COLO668 (cell line): ENCODE results near the gene FGF19.

ENCODE experiments used
- DNase-seq: peaks from one replicate; lab custom pipeline; 2025; ENCODE audit not compliant: unreplicated experiment; lab: John Stamatoyannopoulos, UW

Gene FGF19

DNA sequence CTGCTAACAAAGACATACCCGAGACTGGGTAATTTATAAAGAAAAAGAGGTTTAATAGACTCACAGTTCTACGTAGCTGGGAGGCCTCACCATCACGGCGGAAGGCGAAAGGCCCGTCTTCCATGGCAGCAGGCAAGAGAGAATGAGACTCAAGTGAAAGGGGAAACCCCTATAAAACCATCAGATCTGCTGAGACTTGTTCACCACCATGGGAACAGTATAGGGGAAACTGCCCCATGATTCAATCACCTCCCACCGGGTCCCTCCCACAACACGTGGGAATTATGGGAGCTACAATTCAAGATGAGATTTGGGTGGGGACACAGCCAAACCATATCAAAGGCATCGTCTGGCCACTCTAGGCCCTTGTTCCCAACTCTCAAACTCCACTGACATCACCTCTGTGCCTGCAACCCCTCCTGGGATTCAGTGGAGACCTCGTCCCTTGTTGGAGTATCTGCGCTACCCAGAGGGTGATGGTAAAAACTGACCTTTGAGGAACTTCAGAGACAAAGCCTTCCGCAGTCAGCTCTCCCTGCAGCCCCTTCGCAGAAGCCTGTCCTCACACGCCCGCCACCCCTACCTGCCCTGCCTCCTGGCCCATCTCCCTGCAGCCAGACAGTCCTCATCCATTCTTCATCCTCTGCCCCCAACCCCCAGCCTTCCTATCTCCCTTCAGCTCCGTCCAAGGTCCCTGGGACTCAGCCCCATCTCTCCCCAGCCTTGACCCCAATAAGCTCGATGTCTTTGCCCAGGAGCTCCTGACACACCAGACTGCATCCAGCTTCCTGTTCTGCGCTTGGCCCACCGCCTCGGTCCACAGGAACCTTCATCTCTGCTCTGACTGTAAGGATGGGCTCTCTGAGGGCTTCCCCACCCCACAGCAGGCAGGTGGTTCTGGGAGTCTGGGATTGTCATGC is 47.0 kb downstream of the FGF19 start:
- DNase-seq = no peak

- DNase-seq = no peak
Observed at GRCh38 chr11:69655479-69656428, 48.1 kb downstream of the FGF19 start.

- DNase-seq = peak; percentile 59
Observed at GRCh38 chr11:69654660-69655478, 49.0 kb downstream of the FGF19 start.

DNA sequence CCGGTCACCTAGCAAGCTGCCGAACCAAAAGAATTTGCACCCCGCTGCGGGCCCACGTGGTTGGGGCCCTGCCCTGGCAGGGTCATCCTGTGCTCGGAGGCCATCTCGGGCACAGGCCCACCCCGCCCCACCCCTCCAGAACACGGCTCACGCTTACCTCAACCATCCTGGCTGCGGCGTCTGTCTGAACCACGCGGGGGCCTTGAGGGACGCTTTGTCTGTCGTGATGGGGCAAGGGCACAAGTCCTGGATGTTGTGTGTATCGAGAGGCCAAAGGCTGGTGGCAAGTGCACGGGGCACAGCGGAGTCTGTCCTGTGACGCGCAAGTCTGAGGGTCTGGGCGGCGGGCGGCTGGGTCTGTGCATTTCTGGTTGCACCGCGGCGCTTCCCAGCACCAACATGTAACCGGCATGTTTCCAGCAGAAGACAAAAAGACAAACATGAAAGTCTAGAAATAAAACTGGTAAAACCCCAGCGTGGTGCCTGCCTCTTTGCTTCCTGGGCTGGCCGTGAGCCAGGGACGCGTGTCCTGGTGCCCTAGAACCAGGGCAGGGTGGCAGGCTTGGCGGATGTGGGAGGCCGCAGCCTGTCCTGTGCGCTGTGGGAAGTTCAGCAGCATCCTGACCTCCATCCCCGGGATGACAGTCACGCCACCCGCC is 49.7 kb downstream of the FGF19 start:
- peak; percentile 58 for DNase-seq

DNA sequence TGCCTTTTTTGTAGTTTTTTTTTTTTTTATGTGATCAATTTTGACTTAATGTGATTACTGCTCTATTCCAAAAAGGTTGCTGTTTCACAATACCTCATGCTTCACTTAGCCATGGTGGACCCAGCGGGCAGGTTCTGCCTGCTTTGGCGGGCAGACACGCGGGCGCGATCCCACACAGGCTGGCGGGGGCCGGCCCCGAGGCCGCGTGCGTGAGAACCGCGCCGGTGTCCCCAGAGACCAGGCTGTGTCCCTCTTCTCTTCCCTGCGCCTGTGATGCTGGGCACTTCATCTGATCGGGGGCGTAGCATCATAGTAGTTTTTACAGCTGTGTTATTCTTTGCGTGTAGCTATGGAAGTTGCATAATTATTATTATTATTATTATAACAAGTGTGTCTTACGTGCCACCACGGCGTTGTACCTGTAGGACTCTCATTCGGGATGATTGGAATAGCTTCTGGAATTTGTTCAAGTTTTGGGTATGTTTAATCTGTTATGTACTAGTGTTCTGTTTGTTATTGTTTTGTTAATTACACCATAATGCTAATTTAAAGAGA is 50.3 kb downstream of the FGF19 start:
- no peak for DNase-seq

- DNase-seq = no peak
Observed at GRCh38 chr11:69652999-69653398, 50.8 kb downstream of the FGF19 start.

DNA sequence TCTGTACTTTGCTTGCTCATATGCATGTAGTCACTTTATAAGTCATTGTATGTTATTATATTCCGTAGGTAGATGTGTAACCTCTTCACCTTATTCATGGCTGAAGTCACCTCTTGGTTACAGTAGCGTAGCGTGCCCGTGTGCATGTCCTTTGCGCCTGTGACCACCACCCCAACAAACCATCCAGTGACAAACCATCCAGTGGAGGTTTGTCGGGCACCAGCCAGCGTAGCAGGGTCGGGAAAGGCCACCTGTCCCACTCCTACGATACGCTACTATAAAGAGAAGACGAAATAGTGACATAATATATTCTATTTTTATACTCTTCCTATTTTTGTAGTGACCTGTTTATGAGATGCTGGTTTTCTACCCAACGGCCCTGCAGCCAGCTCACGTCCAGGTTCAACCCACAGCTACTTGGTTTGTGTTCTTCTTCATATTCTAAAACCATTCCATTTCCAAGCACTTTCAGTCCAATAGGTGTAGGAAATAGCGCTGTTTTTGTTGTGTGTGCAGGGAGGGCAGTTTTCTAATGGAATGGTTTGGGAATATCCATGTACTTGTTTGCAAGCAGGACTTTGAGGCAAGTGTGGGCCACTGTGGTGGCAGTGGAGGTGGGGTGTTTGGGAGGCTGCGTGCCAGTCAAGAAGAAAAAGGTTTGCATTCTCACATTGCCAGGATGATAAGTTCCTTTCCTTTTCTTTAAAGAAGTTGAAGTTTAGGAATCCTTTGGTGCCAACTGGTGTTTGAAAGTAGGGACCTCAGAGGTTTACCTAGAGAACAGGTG is 51.8 kb downstream of the FGF19 start:
- DNase-seq = no peak

DNA sequence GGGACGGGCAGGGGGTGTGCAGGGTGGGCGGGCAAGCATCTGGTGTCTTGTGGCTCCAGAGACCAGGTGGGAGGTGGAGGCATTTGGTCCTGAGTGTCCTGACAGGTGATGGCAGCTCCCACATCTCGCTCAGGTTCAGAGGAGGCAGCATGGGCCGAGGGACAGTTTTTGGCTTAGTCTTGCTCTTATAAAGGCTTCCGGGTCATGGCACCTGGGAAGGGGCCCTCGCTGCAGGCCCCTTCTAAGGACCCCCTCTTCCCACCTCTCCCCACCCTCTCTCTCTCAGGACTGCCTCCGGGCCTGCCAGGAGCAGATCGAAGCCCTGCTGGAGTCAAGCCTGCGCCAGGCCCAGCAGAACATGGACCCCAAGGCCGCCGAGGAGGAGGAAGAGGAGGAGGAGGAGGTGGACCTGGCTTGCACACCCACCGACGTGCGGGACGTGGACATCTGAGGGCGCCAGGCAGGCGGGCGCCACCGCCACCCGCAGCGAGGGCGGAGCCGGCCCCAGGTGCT is 52.9 kb downstream of the FGF19 start:
- DNase-seq = no peak

DNA sequence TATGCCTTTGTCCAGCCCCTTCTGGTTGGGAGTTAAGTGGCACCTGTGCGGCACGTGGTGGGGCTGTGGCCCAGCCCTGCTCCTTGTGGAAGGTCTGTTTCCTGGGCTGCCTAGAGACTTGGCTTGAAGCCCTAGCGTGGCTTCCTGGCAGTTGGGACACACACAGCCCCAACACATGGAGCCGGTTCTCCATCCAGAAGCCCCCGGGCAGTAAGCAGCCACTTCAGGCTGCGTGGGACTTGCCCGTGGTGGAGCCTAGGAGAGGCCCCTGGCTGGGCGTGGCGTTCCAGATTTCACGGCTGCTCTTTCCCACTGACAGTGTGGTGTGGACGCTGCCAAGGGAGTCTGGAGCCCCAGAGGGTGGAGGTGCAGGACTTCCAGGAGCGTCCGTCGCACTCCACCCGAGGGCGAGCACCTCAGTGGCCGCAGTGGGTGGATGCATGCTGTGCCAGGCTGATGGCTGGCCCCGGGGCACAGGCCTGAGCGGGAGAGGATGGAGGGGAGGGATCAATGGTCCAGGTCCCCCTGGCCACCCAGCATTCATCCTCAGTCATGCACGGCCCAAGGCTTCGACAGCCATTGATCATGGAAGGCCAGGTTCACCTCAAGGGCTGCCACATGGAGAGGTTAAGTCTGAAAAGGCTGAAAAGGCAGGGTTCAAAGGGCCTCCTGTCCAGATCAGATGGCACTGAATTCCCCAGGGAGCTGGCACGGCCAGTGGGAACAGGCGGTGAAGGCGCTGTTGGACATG is 53.6 kb downstream of the FGF19 start:
- DNase-seq = no peak

DNA sequence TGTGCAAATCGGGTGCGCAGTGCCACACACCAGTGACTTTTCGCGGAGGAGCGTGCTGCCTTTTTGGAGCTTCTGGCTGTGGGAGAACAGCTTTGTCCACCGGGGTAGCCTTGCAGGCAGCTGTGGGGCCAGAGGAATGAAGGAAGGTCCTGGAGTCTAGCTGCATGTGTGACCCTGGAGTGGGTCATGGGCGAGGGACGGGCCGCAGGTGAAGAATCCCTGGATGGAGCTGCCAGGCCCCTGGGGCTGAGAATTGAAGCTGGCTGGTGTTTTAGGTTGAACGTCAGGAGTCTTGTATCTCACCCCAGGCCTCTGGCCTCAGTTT is 54.3 kb downstream of the FGF19 start:
- no peak for DNase-seq

GRCh38 chr11:69648679-69649575 is 54.9 kb downstream of the FGF19 start:
- DNase-seq = no peak
